GM19467 (cell line): ENCODE results near the gene FGF14.
A peak's percentile ranks its signal among the peaks of the same experiment; 100 is the strongest.

Experiments
- ATAC-seq: cut with Tn5 transposase; IDR thresholded peaks from one replicate; pipeline ENCODE4 v1.9.1; 2021; ENCODE audit warnings: mild to moderate bottlenecking, moderate library complexity; ENCODE audit not compliant: unreplicated experiment

The FGF14 gene

GRCh38 chr13:102401766-102402165 is at the start of gene FGF14:
FGF14 (minus strand) TSS chr13:102402048.
- ATAC-seq = no peak

GRCh38 chr13:102443249-102443648 is 41.4 kb upstream of the FGF14 start:
- no peak for ATAC-seq

- ATAC-seq = no peak
Measured at GRCh38 chr13:102441085-102441484, 39.2 kb upstream of the FGF14 start.

GRCh38 chr13:102440259-102440936 is 38.5 kb upstream of the FGF14 start:
- peak; percentile 51 for ATAC-seq

- no peak for ATAC-seq
Measured at GRCh38 chr13:102422690-102423089, 20.8 kb upstream of the FGF14 start.

- no peak for ATAC-seq
Measured at GRCh38 chr13:102405499-102406100, 3.8 kb upstream of the FGF14 start.

GRCh38 chr13:102402290-102402689 is 442 bp upstream of the FGF14 start:
- no peak for ATAC-seq

- ATAC-seq = no peak
Measured at GRCh38 chr13:102401265-102401664, 583 bp downstream of the FGF14 start.

- no peak for ATAC-seq
Measured at GRCh38 chr13:102400675-102401145, 1.1 kb downstream of the FGF14 start.

GRCh38 chr13:102399791-102400674 is 1.8 kb downstream of the FGF14 start:
- no peak for ATAC-seq

- ATAC-seq = no peak
Measured at GRCh38 chr13:102395939-102396338, 5.9 kb downstream of the FGF14 start.

GRCh38 chr13:102395174-102395573 is 6.7 kb downstream of the FGF14 start:
- no peak for ATAC-seq

GRCh38 chr13:102394158-102395053 is 7.4 kb downstream of the FGF14 start:
- ATAC-seq = peak; percentile 98

GRCh38 chr13:102392481-102393209 is 9.2 kb downstream of the FGF14 start:
- ATAC-seq = no peak

- ATAC-seq = no peak
Measured at GRCh38 chr13:102386461-102386860, 15.4 kb downstream of the FGF14 start.

- ATAC-seq = no peak
Measured at GRCh38 chr13:102380012-102380411, 21.8 kb downstream of the FGF14 start.

- ATAC-seq = no peak
Measured at GRCh38 chr13:102376318-102376717, 25.5 kb downstream of the FGF14 start.

GRCh38 chr13:102374726-102375125 is 27.1 kb downstream of the FGF14 start:
- no peak for ATAC-seq

- no peak for ATAC-seq
Measured at GRCh38 chr13:102374233-102374632, 27.6 kb downstream of the FGF14 start.

GRCh38 chr13:102373221-102373620 is 28.6 kb downstream of the FGF14 start:
- ATAC-seq = no peak
